NCI-H774 (cell line): ENCODE data around the gene USP34.
"Not testable (repeated sequence)": the region's sequence is repeated elsewhere in the genome, so short reads cannot be mapped to it uniquely, and the experiment has no call there.

Experiments used
- DNase-seq: peaks from one replicate; lab custom pipeline; 2025; lab: John Stamatoyannopoulos, UW

USP34 gene

GRCh38 chr2:61423714-61424113 lies 47.2 kb downstream of the USP34 start:
- DNase-seq, result no peak

- DNase-seq, result no peak
Observed at GRCh38 chr2:61421611-61422010, 49.3 kb downstream of the USP34 start.

- DNase-seq, result no peak
Observed at GRCh38 chr2:61420991-61421544, 49.8 kb downstream of the USP34 start.

- DNase-seq, result no peak
Observed at GRCh38 chr2:61419570-61419969, 51.3 kb downstream of the USP34 start.

- no peak for DNase-seq
Observed at GRCh38 chr2:61419129-61419528, 51.8 kb downstream of the USP34 start.

- DNase-seq, result no peak
Observed at GRCh38 chr2:61416871-61417645, 53.8 kb downstream of the USP34 start.

- no peak for DNase-seq
Observed at GRCh38 chr2:61415265-61415664, 55.6 kb downstream of the USP34 start.

- DNase-seq, result no peak
Observed at GRCh38 chr2:61414674-61415073, 56.2 kb downstream of the USP34 start.

- DNase-seq, result no peak
Observed at GRCh38 chr2:61411109-61411508, 59.8 kb downstream of the USP34 start.

- DNase-seq, result no peak
Observed at GRCh38 chr2:61410185-61410584, 60.7 kb downstream of the USP34 start.

GRCh38 chr2:61405813-61406212 lies 65.1 kb downstream of the USP34 start:
- DNase-seq, result no peak

- no peak for DNase-seq
Observed at GRCh38 chr2:61404438-61404837, 66.4 kb downstream of the USP34 start.

- DNase-seq, result no peak
Observed at GRCh38 chr2:61398413-61398812, 72.5 kb downstream of the USP34 start.

- DNase-seq, result no peak
Observed at GRCh38 chr2:61396005-61396404, 74.9 kb downstream of the USP34 start.

GRCh38 chr2:61387588-61387987 lies 83.3 kb downstream of the USP34 start:
- DNase-seq, result not testable (repeated sequence)

GRCh38 chr2:61380882-61381197 lies 90.0 kb downstream of the USP34 start:
- DNase-seq, result not testable (repeated sequence)

- no peak for DNase-seq
Observed at GRCh38 chr2:61380056-61380881, 90.6 kb downstream of the USP34 start.

- no peak for DNase-seq
Observed at GRCh38 chr2:61379521-61379920, 91.4 kb downstream of the USP34 start.

GRCh38 chr2:61378281-61378680 lies 92.6 kb downstream of the USP34 start:
- no peak for DNase-seq

GRCh38 chr2:61377046-61377445 lies 93.8 kb downstream of the USP34 start:
- no peak for DNase-seq

- no peak for DNase-seq
Observed at GRCh38 chr2:61376211-61376610, 94.7 kb downstream of the USP34 start.

- no peak for DNase-seq
Observed at GRCh38 chr2:61371027-61371426, 99.9 kb downstream of the USP34 start.
